ENCODE results near the gene NUDT12. TPM values are rescaled to one million over a fixed set of nuclear protein-coding genes. Genes with fewer than 3 reads are reported as not detected.
A peak's percentile ranks its signal among the peaks of the same experiment; 100 is the strongest.

Gene NUDT12
- polyA plus RNA-seq, 2 of the 4 experiments (the other 2 are of a cell fraction), result 3.1 to 6.2 TPM

DNA sequence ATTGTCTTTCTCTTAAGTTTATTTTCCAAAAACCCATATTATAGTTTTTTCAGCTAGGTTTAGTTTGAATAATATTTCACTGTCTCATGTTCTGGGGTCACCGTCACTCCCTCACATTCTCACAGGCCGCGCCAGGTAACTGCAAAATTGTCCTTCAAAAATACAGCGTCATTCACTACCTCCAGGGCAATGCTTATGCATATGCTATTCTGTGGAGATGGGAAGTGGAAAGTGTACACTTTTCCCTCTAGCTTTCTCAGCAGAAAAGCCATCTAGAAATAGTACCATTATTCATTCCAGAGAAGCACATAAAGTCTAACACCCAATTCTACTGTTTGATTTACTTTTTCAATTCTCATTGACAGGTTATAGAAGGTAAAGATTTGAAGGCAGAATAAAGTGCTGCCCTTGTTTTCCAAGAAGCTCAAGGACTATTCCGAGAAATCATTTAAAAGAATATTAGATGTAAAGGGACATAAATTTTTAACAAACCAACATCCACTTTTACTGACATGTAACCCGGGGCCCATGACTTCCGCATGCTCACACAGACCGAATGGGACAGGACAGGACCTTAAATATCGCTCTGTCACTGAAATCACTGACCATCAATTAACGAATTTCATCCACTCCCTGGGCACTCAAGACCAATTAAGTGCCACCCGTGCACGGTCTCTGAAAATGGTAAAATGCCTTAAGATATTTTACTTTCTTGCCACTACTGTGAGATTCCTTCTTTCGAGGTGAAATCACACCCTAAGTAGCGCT, 720 bp downstream of the NUDT12 start:
- DNase-seq (ENCODE audit: low read depth in 1 of 2, low spot score in 1 of 2), result no peak
- Histone ChIP-seq H3K4me1 (no peaks in the 10 kb centered on the region), H3K27ac (peak overlapping the region; percentile 77 to 85), H3K4me2 (peak overlapping the region; percentile 68), H3K9me3 (no peaks in the 10 kb centered on the region), H3K4me3 (peak overlapping the region; percentile 62)
- peak; percentile 15 to 51; a peak in 4 of 6 replicates for ATAC-seq
- ChIA-PET POLR2A (no interaction called here), CTCF (no interaction called here)
- WGBS (ENCODE audit: missing lambda C conversion rate), result 66% methylated on average over 14 of the region's 14 CpGs
- FAIRE-seq, result no peak
- TF ChIP-seq HDAC2 (IDR thresholded peaks at IDR 0.05) (no peak), MAZ (IDR thresholded peaks at IDR 0.05; ENCODE audit: borderline replicate concordance, low read depth, low read length) (no peak), POLR2A (IDR thresholded peaks at IDR 0.05; ENCODE audit: low read length) (no peak), GATA3 (IDR thresholded peaks at IDR 0.05; ENCODE audit: borderline replicate concordance) (no peak), TFCP2L1 (CRISPR knock-in tag; IDR thresholded peaks at IDR 0.05) (no peak), TP53 (CRISPR knock-in tag; IDR thresholded peaks at IDR 0.05) (no peak), EP300 (IDR thresholded peaks at IDR 0.05) (no peak), HEYL (CRISPR knock-in tag; IDR thresholded peaks at IDR 0.05) (no peak), POLR2AphosphoS2 (conservative IDR thresholded peaks at IDR 0.05; ENCODE audit: low read length) (no peak), PHF8 (IDR thresholded peaks at IDR 0.05; ENCODE audit: borderline replicate concordance, low read depth) (no peak), FOSL2 (IDR thresholded peaks at IDR 0.05) (no peak), FOSL2 (CRISPR knock-in tag; IDR thresholded peaks at IDR 0.05) (no peak), BHLHE40 (IDR thresholded peaks at IDR 0.05; ENCODE audit: low read depth, low read length) (no peak), HOXA7 (CRISPR knock-in tag; IDR thresholded peaks at IDR 0.05) (no peak), ESRRA (IDR thresholded peaks at IDR 0.05; ENCODE audit: borderline replicate concordance, low read length) (no peak), KDM5A (IDR thresholded peaks at IDR 0.05) (no peak), EHMT2 (IDR thresholded peaks at IDR 0.05; ENCODE audit: low read depth) (no peak), MYC (IDR thresholded peaks at IDR 0.05; ENCODE audit: borderline replicate concordance, low read length) (no peak)
- TF ChIP-seq, protein P1, sequence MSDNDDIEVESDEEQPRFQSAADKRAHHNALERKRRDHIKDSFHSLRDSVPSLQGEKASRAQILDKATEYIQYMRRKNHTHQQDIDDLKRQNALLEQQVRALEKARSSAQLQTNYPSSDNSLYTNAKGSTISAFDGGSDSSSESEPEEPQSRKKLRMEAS (IDR thresholded peaks at IDR 0.05), result no peak

DNA sequence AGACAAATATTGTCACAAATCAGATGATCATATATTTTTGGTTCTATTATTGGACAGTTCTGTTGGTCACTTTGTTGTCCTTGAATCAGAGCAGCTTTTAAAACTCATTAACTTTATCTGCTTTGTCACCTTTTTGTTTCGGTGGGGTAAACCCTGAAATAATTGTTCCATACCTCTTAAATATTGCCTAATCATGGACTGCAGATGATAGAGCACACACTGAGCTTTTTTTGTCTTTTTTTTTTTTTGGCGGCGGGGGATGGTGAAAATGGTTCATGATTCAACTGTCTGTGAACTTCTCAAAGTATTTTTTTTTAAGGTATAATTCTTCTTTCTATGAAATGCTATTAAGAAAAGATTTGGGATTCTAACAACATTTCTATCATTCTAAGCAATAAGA, 1.8 kb downstream of the NUDT12 start:
- FAIRE-seq (no peak), ATAC-seq (no peak), DNase-seq (ENCODE audit: low read depth in 1 of 2, low spot score in 1 of 2) (no peak)
- Histone ChIP-seq H3K27ac (no peak overlapping the region), H3K4me2 (no peak overlapping the region), H3K4me3 (no peak overlapping the region), H3K9me3 (no peaks in the 10 kb centered on the region), H3K4me1 (no peaks in the 10 kb centered on the region)
- CTCF ChIA-PET, result no interaction called here
- no peak for TF ChIP-seq MAFK (IDR thresholded peaks at IDR 0.05; ENCODE audit: partially characterized antibody)
- no peak for TF ChIP-seq GATA3 (IDR thresholded peaks at IDR 0.05; ENCODE audit: borderline replicate concordance)
- TF ChIP-seq ZNF302 (CRISPR knock-in tag; IDR thresholded peaks at IDR 0.05), result no peak
- TF ChIP-seq, protein P2, sequence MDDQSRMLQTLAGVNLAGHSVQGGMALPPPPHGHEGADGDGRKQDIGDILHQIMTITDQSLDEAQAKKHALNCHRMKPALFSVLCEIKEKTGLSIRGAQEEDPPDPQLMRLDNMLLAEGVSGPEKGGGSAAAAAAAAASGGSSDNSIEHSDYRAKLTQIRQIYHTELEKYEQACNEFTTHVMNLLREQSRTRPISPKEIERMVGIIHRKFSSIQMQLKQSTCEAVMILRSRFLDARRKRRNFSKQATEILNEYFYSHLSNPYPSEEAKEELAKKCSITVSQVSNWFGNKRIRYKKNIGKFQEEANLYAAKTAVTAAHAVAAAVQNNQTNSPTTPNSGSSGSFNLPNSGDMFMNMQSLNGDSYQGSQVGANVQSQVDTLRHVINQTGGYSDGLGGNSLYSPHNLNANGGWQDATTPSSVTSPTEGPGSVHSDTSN (IDR thresholded peaks at IDR 0.05), result no peak
- TF ChIP-seq JUN (IDR thresholded peaks at IDR 0.05), result no peak
- TF ChIP-seq EHMT2 (IDR thresholded peaks at IDR 0.05; ENCODE audit: low read depth), result no peak
- TF ChIP-seq SMC3 (IDR thresholded peaks at IDR 0.05), result no peak
- no peak for TF ChIP-seq ZSCAN20 (CRISPR knock-in tag; IDR thresholded peaks at IDR 0.05)
- no peak for TF ChIP-seq BHLHE40 (IDR thresholded peaks at IDR 0.05; ENCODE audit: low read depth, low read length)
- TF ChIP-seq, protein P3, sequence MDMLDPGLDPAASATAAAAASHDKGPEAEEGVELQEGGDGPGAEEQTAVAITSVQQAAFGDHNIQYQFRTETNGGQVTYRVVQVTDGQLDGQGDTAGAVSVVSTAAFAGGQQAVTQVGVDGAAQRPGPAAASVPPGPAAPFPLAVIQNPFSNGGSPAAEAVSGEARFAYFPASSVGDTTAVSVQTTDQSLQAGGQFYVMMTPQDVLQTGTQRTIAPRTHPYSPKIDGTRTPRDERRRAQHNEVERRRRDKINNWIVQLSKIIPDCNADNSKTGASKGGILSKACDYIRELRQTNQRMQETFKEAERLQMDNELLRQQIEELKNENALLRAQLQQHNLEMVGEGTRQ (IDR thresholded peaks at IDR 0.05), result no peak
- WGBS (ENCODE audit: missing lambda C conversion rate), result 71% methylated on average over 3 of the region's 3 CpGs
- POLR2A ChIA-PET, result interaction anchor here (0.6 kb wide), 1 partner anchor 295 kb away, joined by 3 read pairs; no protein-coding TSS in a partner anchor

Data from A549 (cell line).